GM12872 (cell line): Measurements from ENCODE around the gene EPAS1.

ENCODE experiments used
- TF ChIP-seq, protein P1 (sequence below): IDR thresholded peaks from 3 replicates; pipeline ENCODE4 v1.5.1; 2011; ENCODE audit warnings: low read depth, mild to moderate bottlenecking, low read length, moderate library complexity; ENCODE audit not compliant: insufficient read depth

Gene EPAS1

DNA sequence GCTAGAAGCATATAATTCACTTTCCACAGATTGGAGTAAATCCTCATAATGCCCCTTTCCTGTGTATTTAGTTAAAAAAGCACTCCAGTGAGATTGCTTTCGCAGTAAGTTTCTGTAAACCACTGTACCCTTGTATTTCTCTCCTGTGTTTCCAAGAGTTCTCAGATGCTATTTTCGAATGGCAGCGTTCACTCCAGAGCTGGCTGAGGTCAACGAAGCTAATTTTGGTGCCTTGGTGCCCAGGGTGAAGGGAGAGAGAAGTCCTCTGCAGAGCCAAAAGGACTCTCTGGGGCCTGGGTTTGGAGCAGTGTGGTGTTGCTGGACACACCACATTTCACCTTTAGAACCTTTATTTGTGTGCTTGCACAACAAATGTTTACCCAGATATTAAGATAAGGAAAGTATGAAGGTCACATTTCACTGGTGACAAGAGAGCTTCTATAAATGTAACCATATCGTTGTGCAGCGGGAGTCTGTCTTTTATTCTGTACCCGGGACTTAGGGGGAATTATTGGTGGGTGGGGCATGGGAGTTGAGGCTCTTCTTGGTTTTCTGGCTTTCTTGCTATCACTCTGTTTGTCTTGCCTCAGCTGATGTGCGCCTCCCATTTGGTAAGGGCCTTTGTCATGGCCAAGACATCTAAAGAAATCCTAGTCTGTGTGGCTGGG lies 9.9 kb downstream of the EPAS1 start:
- TF ChIP-seq, protein P1, sequence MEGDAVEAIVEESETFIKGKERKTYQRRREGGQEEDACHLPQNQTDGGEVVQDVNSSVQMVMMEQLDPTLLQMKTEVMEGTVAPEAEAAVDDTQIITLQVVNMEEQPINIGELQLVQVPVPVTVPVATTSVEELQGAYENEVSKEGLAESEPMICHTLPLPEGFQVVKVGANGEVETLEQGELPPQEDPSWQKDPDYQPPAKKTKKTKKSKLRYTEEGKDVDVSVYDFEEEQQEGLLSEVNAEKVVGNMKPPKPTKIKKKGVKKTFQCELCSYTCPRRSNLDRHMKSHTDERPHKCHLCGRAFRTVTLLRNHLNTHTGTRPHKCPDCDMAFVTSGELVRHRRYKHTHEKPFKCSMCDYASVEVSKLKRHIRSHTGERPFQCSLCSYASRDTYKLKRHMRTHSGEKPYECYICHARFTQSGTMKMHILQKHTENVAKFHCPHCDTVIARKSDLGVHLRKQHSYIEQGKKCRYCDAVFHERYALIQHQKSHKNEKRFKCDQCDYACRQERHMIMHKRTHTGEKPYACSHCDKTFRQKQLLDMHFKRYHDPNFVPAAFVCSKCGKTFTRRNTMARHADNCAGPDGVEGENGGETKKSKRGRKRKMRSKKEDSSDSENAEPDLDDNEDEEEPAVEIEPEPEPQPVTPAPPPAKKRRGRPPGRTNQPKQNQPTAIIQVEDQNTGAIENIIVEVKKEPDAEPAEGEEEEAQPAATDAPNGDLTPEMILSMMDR = no peak

DNA sequence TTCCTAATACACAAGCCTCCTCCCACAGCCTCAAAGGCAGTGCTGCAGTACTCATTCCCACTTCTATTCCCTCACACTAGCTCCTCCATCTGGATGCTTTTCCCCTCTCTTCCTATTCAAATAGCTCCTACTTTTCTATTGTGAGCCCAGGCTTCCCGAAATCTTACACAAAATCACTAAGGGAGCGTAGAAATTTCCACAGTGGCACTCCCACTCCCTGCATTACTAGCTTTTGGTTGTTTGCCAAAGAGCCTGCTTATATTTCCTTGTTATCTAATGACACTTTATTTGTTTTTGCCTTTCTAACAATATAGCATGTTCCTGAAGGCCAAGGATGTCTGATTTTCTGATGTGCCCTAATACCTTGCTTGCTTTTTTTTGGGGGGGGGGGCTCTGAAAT lies 10.9 kb downstream of the EPAS1 start:
- TF ChIP-seq, protein P1 = no peak

DNA sequence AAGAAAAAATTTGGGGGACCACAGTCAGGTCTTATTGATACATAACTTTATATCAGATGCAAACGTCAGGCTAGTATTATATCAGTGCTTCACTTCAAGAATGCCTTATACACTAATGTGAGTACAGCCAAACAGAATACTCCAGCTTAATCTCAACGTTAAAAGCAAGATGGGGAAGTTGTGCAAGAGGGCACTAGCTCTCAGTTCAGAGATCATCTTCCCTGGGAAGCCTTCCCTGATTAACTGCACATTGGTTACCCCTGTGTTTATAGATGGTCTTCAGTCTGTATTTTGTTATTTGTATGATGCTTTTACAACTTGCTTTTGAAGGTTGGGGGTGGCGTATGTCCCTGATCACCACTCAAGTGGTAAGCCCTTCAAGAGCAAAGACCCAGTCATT lies 11.4 kb downstream of the EPAS1 start:
- TF ChIP-seq, protein P1 = no peak

DNA sequence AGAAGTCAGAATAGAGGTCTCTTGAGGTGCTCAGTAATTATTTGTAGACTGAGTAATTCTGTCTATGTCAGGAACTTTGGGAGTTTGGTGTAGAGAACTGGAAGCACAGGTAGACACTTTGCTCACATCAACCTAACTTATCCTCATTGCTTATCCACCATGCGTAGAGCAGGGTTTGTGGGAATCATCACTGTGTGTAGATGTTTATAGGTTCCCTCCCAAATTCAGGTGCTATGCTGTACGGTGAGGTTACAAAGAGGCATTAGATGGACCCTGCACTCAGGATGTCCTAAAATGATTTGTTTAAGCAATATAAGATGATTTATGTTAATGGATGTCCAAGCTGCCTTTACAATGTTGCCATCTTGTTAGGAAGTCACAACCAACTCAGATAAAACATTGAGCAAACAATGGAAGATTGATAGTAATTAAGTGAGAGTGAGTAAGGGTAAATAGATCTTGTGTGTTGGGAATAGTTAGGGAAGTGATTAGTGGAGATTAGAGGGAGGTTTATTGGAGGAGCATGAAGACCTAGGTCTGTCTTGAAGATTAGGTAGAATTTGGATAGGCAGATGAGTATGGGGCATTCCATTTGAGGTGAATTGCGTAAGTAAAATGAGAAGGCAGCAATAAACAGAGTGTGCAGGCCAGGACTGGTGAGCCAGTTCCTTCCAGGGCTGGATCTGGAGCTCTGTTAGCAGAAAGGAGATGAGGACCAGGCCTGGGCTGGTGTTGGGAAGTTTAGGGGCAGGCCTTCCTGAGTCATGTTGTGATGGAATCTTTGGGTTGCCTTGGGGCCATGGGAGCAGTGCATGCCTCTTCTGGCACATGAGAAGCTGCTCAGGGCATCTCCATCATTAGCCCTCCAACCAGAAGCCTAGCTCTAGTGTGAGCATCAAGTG lies 12.1 kb downstream of the EPAS1 start:
- TF ChIP-seq, protein P1 = no peak

DNA sequence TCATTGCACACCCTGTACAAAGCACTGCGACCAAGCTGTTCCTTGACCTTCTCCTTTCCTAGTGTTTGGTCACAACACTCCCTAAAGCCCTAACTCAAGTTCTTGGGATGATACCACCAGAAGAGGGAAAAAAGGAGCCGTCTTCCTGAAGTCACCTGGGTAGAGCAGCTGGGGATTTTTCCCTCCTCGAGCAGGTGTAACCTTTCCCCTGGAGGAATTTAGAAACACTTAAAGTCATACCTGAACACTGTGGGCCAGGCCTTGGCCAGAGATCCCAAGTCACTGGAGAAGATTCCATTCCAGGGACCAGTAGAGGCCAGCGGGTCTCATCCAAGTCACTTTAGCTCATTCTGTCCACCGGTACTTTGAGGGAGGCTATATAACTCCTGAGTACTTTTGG lies 13.2 kb downstream of the EPAS1 start:
- TF ChIP-seq, protein P1 = no peak

DNA sequence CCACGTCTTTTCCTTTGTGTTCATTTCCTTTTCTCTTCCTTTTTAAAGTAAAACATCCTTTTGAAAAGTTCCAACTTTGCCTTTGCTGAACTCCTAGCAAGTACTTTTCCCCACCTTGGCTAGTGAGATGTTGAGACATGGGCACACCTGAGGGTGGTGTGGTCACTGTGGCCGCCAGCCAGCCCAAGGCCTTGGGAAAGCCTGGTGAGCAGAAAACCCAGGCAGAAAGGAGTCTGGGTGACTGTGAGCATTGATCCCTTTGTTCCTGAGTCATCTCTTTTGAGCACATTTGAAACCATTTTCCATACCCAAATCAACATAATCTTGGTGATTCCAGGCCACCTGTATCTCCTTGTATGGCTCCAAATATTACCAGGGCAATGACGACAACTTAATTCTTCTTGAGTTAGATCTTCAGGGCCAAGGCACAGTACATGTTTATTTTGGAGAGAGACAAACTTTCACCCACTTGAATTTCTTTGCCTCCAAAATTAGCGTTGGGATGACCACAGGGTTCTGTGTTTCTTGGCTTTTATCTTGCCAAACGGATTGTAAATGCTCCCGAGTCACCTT lies 14.5 kb downstream of the EPAS1 start:
- TF ChIP-seq, protein P1 = no peak

DNA sequence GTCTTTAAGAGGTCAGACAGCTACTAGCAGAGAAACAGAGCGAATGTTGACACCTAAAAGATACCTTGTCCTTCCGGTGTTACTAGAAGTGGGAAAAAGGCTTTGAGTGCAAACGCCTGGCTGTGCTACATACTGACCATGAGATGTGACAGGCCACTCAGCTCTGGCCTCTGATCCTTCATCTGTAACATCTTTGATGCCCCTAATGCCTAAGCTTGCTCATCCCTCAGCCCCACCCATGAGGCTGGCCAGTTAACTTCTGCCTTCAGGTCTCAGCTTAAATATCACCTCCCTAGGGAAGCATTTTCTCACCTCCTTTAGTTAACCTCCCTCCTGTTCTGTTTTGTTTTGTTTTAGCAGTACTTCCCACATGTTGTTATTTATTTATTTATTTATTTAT lies 15.9 kb downstream of the EPAS1 start:
- TF ChIP-seq, protein P1 = no peak
